ENCODE results near the gene LSP1.

Gene LSP1

GRCh38 chr11:1933416-1934334 is 80.8 kb downstream of the LSP1 start:
- DNase-seq (ENCODE audit: extremely low read depth, low read depth) = no peak
- TF ChIP-seq CTCF (IDR thresholded peaks at IDR 0.05; ENCODE audit: low read depth, low read length) = no peak

GRCh38 chr11:1934335-1935155 is 81.7 kb downstream of the LSP1 start:
- TF ChIP-seq CTCF (IDR thresholded peaks at IDR 0.05; ENCODE audit: low read depth, low read length) = no peak
- no peak for DNase-seq (ENCODE audit: extremely low read depth, low read depth)

- TF ChIP-seq CTCF (IDR thresholded peaks at IDR 0.05; ENCODE audit: low read depth, low read length) = no peak
- no peak for DNase-seq (ENCODE audit: extremely low read depth, low read depth)
Measured at GRCh38 chr11:1935156-1936071, 82.5 kb downstream of the LSP1 start.

- no peak for DNase-seq (ENCODE audit: extremely low read depth, low read depth)
- no peak for TF ChIP-seq CTCF (IDR thresholded peaks at IDR 0.05; ENCODE audit: low read depth, low read length)
Measured at GRCh38 chr11:1936072-1936780, 83.3 kb downstream of the LSP1 start.

- DNase-seq (ENCODE audit: extremely low read depth, low read depth) = no peak
- TF ChIP-seq CTCF (IDR thresholded peaks at IDR 0.05; ENCODE audit: low read depth, low read length) = no peak
Measured at GRCh38 chr11:1936781-1937615, 84.1 kb downstream of the LSP1 start.

All from AG09319 (cell line).